ENCODE measurements around the gene EGFL7. TPM values are rescaled to one million over a fixed set of nuclear protein-coding genes. Genes with fewer than 3 reads are reported as not detected.

EGFL7 gene
- total RNA-seq, 1 donor from 2014 or later: 85.3 TPM

DNA sequence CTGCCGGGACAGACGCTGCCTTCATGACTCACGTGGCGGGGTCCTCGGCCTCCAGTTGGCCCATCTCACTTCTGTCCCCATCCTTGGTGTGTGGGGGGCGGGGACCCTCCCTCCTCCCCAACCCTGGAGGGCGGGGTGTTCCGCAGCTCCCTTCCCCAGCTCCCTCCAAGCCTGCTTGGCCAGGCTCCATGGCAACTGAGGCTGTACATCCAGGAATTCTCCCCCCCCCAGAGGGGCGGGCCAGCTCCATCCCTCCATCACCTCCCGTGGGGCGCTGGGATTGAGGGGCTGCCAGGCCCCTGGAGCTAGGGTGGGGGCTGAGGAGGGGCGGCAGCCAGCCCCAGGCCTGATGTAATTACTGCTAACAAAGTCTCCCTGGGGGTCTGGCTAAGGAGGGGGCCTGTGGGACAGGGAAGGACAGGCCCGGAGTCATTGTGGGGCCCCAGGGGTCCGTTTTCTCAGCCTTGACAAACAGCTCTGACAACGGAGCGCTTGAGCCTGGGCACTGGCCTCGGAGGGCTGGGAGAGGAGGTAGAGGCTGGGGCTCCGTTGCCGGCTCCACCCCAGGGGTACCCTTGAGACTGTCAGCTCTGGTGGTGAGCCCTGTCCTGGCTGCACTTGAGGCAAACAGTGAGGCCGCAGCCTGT lies 57.7 kb downstream of the EGFL7 start:
- DNase-seq (ENCODE audit: low spot score): no peak
- intact Hi-C loops (cut with DNase I): loop anchor here (5.0 kb wide), 1 partner anchor 43 kb away; no protein-coding TSS in a partner anchor

DNA sequence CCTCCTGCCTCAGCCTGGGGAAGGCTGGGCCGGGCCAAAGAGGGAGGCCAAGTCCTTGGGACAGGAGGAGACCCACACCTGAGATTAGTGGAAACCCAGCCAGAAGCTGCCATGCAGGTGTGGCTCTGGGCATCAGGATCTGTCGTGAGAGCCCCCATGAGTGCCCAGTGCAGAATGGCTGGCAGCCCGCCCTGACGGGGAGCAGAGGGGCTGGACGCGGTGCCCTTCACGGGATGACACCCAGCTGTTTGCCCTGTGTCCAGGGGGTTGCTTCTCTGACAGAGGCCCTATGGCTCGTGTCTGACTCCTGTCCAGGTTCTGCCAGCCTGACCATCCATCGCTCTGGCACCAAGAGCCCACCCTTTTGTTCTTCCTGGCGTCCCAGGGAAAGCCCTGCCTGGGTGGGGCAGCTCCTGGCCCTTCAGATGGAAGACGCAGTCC lies 58.2 kb downstream of the EGFL7 start:
- intact Hi-C loops (cut with DNase I): loop anchor here (5.0 kb wide), 1 partner anchor 44 kb away; no protein-coding TSS in a partner anchor

DNA sequence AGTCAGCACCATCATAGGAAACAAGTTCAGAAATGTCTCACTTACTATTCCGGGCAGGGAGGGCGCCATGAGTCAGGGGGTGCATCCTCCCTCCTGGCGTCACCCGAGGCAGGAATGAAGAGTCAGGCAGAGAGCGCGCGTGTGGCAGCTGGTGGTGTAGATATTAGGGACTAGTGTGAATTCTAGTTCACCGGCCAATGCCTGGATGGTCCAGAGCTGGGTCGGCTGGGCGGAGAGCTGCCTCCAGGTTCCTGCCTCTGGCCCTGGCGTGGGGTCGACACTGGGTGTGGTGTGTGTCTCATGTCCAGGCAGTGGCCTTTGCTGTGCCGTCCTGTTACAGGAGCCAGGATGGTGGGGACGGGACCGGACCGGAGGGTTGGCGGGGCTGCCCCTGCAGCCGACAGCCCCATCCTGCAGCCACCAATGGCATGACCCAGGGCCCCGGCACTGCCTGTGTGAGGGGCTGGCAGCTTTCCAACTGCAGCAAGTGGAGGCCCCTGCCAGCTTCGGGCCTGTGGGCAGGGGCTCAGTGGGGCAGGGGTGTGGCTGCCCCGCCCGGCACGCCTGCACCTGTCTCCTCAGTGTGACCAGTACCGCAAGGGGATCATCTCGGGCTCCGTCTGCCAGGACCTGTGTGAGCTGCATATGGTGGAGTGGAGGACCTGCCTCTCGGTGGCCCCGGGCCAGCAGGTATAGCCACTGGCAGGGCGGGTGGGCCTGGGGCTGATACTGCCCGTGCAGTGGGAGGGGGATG lies 58.8 kb downstream of the EGFL7 start:
- intact Hi-C loops (cut with DNase I): loop anchor here (5.0 kb wide), 1 partner anchor 44 kb away; no protein-coding TSS in a partner anchor
- DNase-seq (ENCODE audit: low spot score): no peak

More for the DNA sequence above, 58.2 kb downstream of the EGFL7 start:
- DNase-seq (ENCODE audit: low spot score): no peak

Small RNA genes within 50 kb of the gene (microRNA-seq; reads per million reads assigned to microRNA genes)
- 368,730 reads per million, percentile 100 among the genes with 10 or more reads in this experiment for gene MIR126

Other genes with a start within 250 kb of the EGFL7 start
- 14.2 TPM for gene INPP5E, start 223.1 kb upstream of the EGFL7 start, total RNA-seq
- gene SEC16A, start 179.9 kb upstream of the EGFL7 start, total RNA-seq: 33.7 TPM
- gene NOTCH1, start 116.9 kb upstream of the EGFL7 start, total RNA-seq: 29.7 TPM
- gene AGPAT2, start 24.5 kb downstream of the EGFL7 start, total RNA-seq: 48.4 TPM
- gene DIPK1B, start 49.7 kb downstream of the EGFL7 start, total RNA-seq: 28.3 TPM
- gene LCN10, start 80.0 kb downstream of the EGFL7 start, total RNA-seq: 3.3 TPM
- 4.5 TPM for gene LCN6, start 85.6 kb downstream of the EGFL7 start, total RNA-seq
- not detected for gene LCN8, start 95.3 kb downstream of the EGFL7 start, total RNA-seq
- gene LCN15, start 101.6 kb downstream of the EGFL7 start, total RNA-seq: not detected
- 62.5 TPM for gene TMEM141, start 128.4 kb downstream of the EGFL7 start, total RNA-seq
- 1.6 TPM for gene CCDC183, start 133.4 kb downstream of the EGFL7 start, total RNA-seq
- 66.4 TPM for gene RABL6, start 145.0 kb downstream of the EGFL7 start, total RNA-seq
- gene AJM1, start 179.6 kb downstream of the EGFL7 start, total RNA-seq: 8.6 TPM
- 296 TPM for gene PHPT1, start 186.5 kb downstream of the EGFL7 start, total RNA-seq
- 11.0 TPM for gene MAMDC4, start 189.4 kb downstream of the EGFL7 start, total RNA-seq
- 293 TPM for gene EDF1, start 203.4 kb downstream of the EGFL7 start, total RNA-seq
- 10.2 TPM for gene TRAF2, start 223.6 kb downstream of the EGFL7 start, total RNA-seq

Data from cardiac septum (tissue), 1 donor.